ENCODE measurements around the gene HSFX2.
"Not testable (repeated sequence)": the region's sequence is repeated elsewhere in the genome, so short reads cannot be mapped to it uniquely, and the experiment has no call there.

Gene HSFX2

GRCh38 chrX:149585631-149586030, 9.5 kb downstream of the HSFX2 start:
- ATAC-seq = not testable (repeated sequence)

- peak; percentile 94 to 99 for ATAC-seq
Measured at GRCh38 chrX:149573456-149573855, 21.7 kb downstream of the HSFX2 start.

GRCh38 chrX:149572743-149573142, 22.4 kb downstream of the HSFX2 start:
- no peak for ATAC-seq

- no peak for ATAC-seq
Measured at GRCh38 chrX:149571770-149572169, 23.3 kb downstream of the HSFX2 start.

GRCh38 chrX:149570668-149571067, 24.4 kb downstream of the HSFX2 start:
- no peak for ATAC-seq

DNA sequence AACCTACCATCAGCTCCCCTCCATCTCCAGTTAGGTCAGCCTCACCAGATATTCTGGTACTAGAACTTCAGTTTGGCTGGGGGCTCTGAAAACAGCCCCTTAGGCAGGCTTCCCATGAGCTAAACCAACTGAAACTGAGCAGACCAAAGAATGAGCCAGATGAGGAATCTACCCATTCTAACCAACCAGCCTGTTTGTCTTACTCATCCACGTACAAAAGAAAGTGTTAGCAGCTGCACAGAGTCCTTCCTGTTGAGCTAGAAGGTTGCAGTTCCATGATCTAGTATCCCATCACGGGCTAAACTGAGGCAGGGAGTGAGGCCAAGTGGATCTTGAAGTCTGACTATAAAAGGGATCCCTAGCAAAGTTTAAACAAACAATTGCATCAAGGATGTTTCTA, 25.3 kb downstream of the HSFX2 start:
- ATAC-seq = no peak

- no peak for ATAC-seq
Measured at GRCh38 chrX:149568701-149569296, 26.3 kb downstream of the HSFX2 start.

DNA sequence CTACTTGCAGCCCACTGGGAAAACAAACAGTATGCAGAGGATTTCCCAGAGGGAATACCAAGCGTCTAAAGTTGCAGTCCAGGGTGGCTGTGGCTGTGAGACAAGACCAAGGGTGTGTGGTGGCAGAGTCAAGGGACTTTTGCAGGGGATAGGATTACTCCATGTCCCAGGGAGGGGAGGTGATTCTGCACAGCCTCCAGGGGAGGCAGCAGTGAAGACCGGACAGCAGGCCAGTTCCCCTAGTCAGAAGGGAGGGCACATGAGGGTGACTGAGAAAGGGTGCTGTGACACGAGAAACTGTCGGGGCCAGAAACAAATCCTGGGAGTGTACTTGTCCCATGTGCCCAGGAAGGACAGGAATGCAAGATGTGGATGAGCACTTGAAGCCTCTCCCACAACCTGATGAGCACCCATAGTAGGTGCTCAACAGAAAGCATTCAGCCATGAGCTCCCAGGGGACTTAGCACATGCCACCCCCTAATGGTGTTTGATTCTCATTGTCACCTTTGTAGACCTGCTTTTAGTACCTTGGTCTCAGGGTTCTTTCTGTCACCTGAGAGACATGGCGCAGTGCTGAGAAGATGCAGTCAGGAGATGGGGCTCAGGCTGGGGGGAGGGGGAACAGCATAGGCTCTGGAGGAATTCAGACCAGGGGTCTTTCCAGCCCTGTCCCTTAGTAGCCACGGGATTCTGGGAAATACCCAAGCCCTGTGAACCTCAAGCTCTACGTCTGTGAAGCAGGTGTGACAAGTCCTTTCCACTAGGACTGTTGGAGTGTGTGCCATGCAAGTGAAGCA, 27.3 kb downstream of the HSFX2 start:
- no peak for ATAC-seq

- ATAC-seq = no peak
Measured at GRCh38 chrX:149563359-149563758, 31.8 kb downstream of the HSFX2 start.

DNA sequence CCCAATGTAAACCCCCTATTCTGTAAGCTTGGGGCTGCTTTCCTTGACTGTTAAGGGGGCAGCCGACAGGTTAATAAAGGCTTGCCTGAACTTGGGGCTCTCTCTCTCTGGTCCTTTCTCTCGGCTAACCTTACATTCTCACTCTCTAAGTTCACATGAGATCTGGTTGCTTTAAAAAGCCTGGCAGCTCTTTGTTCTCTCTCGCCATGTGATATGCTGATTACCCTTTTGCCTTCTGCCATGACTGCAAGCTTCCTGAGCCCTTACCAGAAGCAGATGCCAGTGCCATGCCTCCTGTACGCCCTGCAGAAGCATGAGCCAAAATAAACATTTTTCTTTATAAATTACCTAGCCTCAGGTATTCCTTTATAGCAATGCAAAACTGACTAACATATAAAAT, 39.9 kb downstream of the HSFX2 start:
- not testable (repeated sequence) for ATAC-seq

DNA sequence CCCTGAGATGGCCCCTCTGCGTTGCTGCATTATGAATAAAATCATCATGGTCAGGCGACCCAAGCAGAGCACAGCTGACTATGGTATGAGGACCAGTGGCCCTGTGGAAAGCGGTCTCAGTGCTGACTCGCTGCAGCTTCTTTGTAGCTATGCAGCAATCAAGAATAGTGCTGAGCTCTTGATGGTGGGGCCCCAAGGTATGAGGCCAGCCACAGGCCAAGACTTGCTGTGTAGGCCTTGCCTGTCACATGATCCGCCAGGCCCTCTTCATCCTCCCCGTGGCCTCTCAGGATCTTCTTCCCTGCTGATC, 43.2 kb downstream of the HSFX2 start:
- peak in 1 of 2 donors; percentile 39 for ATAC-seq

GRCh38 chrX:149551245-149551938, 43.7 kb downstream of the HSFX2 start:
- peak; percentile 55 to 57 for ATAC-seq

- peak in 1 of 2 donors; percentile 16 for ATAC-seq
Measured at GRCh38 chrX:149550454-149550853, 44.7 kb downstream of the HSFX2 start.

DNA sequence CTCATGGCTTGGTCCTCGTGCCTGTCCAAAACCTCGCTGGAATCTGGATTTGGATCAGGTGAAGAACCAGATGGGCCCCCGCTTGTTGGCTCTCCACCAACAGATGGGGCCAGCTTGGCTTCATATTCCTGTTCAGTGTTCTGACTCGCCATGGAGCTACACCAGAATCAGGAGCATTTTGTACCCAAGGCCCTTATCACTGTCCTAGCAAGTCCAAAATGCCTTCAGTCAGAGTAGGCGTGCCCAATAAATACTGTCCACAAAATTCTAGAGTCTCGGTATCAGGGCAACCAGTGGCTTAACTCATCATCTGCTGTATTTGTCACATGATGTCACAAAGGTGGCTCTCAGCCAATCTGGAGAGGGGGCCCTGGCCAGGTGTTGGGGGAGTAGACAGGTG, 45.4 kb downstream of the HSFX2 start, which contains the start of gene HSFX3:
TSS of gene HSFX3 (minus strand) at position 224 of the 400 bp plus-strand sequence. CDS start at position 152, 72 bp downstream.
- ATAC-seq = not testable (repeated sequence)

DNA sequence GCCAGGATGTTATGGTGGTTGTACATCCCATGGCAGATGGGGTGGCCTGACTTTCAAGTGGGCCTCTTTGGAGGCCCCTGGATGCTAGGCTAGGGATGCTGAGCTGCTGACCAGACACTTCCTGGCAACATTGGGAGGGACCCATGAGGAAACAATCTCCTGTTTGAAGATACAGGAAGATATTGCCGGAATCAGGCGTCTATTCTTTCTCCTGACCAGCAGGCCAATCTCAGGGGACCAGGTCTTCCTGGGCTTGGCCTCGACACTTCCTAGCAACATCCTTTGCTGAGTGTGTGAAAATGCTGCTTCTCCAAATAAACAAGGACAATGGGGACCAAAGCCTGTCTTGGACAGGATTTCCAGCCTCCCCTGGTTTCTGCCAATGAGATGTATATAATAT, 47.3 kb downstream of the HSFX2 start:
- ATAC-seq = not testable (repeated sequence)

DNA sequence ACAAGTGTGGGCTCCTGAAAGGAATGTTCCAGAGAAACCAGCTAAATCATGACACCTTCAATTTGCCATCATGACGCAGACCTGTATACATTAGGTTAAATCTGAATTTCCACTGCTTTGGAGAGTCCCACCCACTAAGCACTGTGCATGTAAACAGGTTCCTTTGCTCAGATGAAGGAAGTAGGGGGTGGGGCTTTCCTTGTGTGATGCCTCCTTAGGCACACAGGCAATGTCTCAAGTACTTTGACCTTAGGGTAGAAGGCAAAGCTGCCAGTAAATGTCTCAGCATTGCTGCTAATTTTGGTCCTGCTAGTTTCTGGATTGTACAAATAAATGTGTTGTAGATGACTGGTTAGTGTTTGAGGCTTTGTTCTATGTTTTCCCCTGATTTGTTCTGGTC, 48.2 kb downstream of the HSFX2 start:
- ATAC-seq = not testable (repeated sequence)

- not testable (repeated sequence) for ATAC-seq
Measured at GRCh38 chrX:149545545-149546543, 49.3 kb downstream of the HSFX2 start.
